HG02885 (cell line): ENCODE measurements around the gene FBXO10.

Experiments
- ATAC-seq: cut with Tn5 transposase; IDR thresholded peaks from one replicate; pipeline ENCODE4 v1.9.1; 2021; ENCODE audit warnings: mild to moderate bottlenecking; ENCODE audit not compliant: unreplicated experiment, poor library complexity

FBXO10 gene

GRCh38 chr9:37554318-37554717 lies 21.9 kb downstream of the FBXO10 start:
- no peak for ATAC-seq

- no peak for ATAC-seq
Observed at GRCh38 chr9:37551888-37552287, 24.3 kb downstream of the FBXO10 start.

- no peak for ATAC-seq
Observed at GRCh38 chr9:37551468-37551867, 24.7 kb downstream of the FBXO10 start.

- no peak for ATAC-seq
Observed at GRCh38 chr9:37550781-37551180, 25.4 kb downstream of the FBXO10 start.

GRCh38 chr9:37549527-37549926 lies 26.7 kb downstream of the FBXO10 start:
- no peak for ATAC-seq

- no peak for ATAC-seq
Observed at GRCh38 chr9:37547328-37547878, 28.8 kb downstream of the FBXO10 start.

GRCh38 chr9:37543468-37543867 lies 32.7 kb downstream of the FBXO10 start:
- no peak for ATAC-seq

GRCh38 chr9:37542895-37543294 lies 33.3 kb downstream of the FBXO10 start:
- no peak for ATAC-seq

GRCh38 chr9:37542488-37542887 lies 33.7 kb downstream of the FBXO10 start:
- no peak for ATAC-seq

GRCh38 chr9:37541465-37541864 lies 34.7 kb downstream of the FBXO10 start:
- ATAC-seq = no peak

- no peak for ATAC-seq
Observed at GRCh38 chr9:37540634-37541033, 35.5 kb downstream of the FBXO10 start.

- ATAC-seq = no peak
Observed at GRCh38 chr9:37539634-37540033, 36.5 kb downstream of the FBXO10 start.

- no peak for ATAC-seq
Observed at GRCh38 chr9:37538099-37538498, 38.1 kb downstream of the FBXO10 start.

GRCh38 chr9:37534901-37535300 lies 41.3 kb downstream of the FBXO10 start:
- no peak for ATAC-seq

GRCh38 chr9:37534412-37534811 lies 41.8 kb downstream of the FBXO10 start:
- ATAC-seq = no peak

- ATAC-seq = peak; percentile 75
Observed at GRCh38 chr9:37531699-37532098, 44.5 kb downstream of the FBXO10 start.

GRCh38 chr9:37528652-37529471 lies 47.3 kb downstream of the FBXO10 start:
- ATAC-seq = peak; percentile 59

GRCh38 chr9:37523916-37524315 lies 52.3 kb downstream of the FBXO10 start:
- no peak for ATAC-seq

GRCh38 chr9:37522971-37523370 lies 53.2 kb downstream of the FBXO10 start:
- no peak for ATAC-seq

GRCh38 chr9:37521111-37521510 lies 55.1 kb downstream of the FBXO10 start:
- no peak for ATAC-seq

- no peak for ATAC-seq
Observed at GRCh38 chr9:37520641-37521040, 55.5 kb downstream of the FBXO10 start.

GRCh38 chr9:37517923-37518322 lies 58.3 kb downstream of the FBXO10 start:
- no peak for ATAC-seq
